HG03066 (cell line): Measurements from ENCODE around the gene ABCC1.
"Not testable (repeated sequence)": the region's sequence is repeated elsewhere in the genome, so short reads cannot be mapped to it uniquely, and the experiment has no call there.

Source experiments
- ATAC-seq: cut with Tn5 transposase; IDR thresholded peaks from one replicate; pipeline ENCODE4 v1.9.1; 2021; ENCODE audit warnings: low read depth; ENCODE audit not compliant: unreplicated experiment

ABCC1 gene

GRCh38 chr16:16169615-16170014 is 220.2 kb downstream of the ABCC1 start:
- ATAC-seq = no peak

GRCh38 chr16:16171332-16171919 is 222.0 kb downstream of the ABCC1 start:
- no peak for ATAC-seq

- no peak for ATAC-seq
Observed at GRCh38 chr16:16172991-16173390, 223.6 kb downstream of the ABCC1 start.

GRCh38 chr16:16175296-16175695 is 225.9 kb downstream of the ABCC1 start:
- no peak for ATAC-seq

- ATAC-seq = no peak
Observed at GRCh38 chr16:16176328-16176727, 226.9 kb downstream of the ABCC1 start.

- no peak for ATAC-seq
Observed at GRCh38 chr16:16178455-16179162, 229.2 kb downstream of the ABCC1 start.

GRCh38 chr16:16181748-16182147 is 232.3 kb downstream of the ABCC1 start:
- not testable (repeated sequence) for ATAC-seq

GRCh38 chr16:16182918-16183317 is 233.5 kb downstream of the ABCC1 start:
- ATAC-seq = no peak

GRCh38 chr16:16183562-16183961 is 234.1 kb downstream of the ABCC1 start:
- ATAC-seq = no peak

GRCh38 chr16:16184594-16184993 is 235.2 kb downstream of the ABCC1 start:
- no peak for ATAC-seq

- ATAC-seq = no peak
Observed at GRCh38 chr16:16185095-16185494, 235.7 kb downstream of the ABCC1 start.

GRCh38 chr16:16186820-16187219 is 237.4 kb downstream of the ABCC1 start:
- no peak for ATAC-seq

GRCh38 chr16:16188827-16189226 is 239.4 kb downstream of the ABCC1 start:
- no peak for ATAC-seq

GRCh38 chr16:16189842-16190241 is 240.4 kb downstream of the ABCC1 start:
- ATAC-seq = no peak

GRCh38 chr16:16190546-16190945 is 241.1 kb downstream of the ABCC1 start:
- no peak for ATAC-seq

GRCh38 chr16:16190966-16191365 is 241.6 kb downstream of the ABCC1 start:
- ATAC-seq = not testable (repeated sequence)

GRCh38 chr16:16191493-16192167 is 242.2 kb downstream of the ABCC1 start:
- no peak for ATAC-seq
